ENCODE data around the gene CPNE5.
A peak's percentile ranks its signal among the peaks of the same experiment; 100 is the strongest.

Gene CPNE5

DNA sequence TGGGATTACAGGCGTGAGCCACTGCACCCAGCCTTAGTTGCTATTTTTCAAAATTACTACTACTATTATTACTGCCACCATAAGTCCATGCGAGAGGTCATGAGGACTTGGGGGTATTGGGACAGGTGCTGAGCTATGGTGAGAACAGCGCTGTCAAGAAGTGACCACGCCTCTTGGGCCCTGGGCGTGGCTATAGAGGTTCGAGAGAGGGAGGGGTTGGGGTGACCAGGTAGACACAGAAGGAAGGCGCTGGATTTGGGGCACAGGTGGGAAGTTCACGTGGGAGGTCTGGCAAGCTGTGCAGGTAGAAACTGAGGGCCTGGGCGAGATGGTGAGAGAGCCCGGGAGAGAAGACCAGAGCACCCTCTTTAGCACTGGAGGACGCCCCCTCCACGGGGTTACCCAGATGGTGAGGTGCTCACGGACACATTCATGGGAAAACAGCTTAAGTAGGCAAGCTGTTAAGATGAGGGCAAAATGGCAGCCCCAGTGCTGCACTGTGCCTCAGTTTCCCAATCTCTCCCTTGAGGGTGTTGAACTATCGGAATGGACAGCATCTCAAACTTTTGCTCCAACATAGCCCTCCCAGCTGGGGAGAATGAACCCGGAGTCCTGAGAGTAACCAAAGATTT, 80.6 kb downstream of the CPNE5 start:
- no peak for DNase-seq

DNA sequence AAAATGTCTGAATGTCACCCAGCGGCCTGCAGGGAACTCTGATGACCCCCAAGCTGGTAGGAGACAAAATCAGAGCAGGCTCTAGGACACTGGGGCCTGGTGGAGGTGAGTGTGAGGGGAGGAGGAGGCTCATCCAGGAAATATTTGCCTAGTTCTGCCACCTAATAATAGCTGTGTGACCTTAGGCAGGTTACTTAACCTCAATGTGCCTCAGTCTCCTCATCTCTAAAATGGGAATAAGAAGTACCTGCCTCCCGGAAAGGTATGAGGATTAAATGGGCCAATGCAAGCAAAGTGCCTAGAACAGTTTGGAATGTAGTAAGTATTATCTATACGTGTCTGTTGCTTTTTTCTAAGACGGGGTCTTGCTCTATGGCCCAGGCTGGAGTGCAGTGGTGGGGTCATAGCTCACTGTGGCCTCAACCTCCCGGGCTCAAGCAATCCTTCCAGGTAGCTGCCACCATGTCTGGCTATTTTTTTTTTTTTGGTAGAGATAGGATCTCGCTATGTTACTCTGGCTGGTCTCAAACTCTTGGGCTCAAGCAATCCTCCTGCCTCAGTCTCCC, 81.2 kb downstream of the CPNE5 start:
- no peak for DNase-seq

DNA sequence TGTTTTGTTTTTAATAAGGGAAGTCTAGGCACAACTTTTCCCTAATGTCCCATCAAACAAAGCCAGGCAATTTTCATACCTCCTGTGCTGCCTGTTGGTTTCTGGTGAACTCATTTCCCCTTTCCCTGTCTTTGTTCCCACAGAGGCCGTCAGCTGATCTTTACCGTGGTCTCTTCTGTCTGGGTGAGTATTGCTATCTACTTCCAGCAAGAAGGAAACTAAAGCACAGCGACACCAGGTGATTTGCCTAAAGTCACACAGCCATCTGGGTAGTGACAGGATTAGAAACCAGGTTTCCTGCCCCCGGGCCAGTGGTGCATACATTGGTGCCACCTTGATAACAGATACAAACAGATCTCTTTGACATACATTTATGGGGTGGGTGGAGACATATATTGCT, 82.0 kb downstream of the CPNE5 start:
- DNase-seq = peak; percentile 74

DNA sequence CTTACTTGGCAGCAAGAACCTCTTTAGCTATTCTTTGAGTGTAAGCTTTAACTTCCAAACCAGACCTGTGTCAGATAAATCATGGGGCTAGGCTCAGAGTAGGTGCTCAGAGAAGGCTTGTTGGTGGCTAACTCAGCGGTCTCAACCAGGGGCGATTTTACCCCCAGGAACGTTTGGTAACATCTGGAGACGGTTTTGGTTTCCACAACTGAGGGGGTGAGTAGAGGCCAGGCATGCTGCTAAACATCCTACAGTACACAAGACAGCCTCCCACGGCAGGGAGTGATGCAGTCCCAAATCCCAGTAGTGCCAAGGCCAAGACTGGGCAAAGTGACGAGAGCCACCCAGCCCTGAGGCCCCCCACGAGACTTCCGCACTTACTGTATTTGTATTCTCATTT, 82.5 kb downstream of the CPNE5 start:
- peak; percentile 57 for DNase-seq

DNA sequence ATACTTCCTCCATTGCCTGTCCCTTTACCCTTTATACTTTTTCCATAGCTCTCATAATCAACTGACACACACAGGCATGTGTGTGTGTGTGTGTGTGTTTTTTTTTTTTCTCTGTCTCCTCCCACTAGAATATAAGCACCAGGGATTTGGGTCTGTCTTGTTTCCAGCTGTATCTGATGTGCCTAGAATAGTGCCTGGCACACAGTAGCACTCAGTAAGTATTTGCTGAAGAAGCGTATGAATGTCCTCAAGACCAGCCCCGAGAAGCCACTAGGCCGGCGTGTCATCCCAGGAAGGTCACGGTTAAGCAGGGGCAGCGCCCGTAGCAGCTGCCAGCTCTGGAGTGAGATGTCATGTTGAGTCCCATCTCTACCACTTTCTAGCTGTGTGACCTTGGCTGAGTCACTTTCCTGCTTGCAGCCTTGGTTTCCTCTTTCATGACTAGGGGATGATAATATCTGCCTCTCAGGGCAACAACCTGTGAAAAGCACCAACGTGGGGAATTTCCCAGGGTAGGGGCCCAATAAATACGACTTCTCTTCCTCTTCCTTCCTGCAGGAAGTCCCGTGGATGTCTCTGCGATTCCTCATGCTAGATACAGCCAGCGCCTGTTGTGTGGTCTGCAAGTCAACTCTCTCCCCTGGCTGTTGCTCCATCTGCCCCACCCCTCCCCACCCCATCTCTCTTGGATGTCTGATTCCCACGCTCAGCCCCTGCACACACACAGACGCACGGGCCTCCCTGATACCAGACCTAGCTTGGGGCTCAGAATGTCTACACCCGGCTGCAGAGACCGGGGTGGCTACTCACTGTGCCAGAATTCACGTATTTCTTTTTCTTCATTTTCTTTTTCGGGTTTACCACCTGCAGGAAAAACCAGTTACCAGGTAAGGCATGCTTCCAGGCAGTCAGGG, 83.6 kb downstream of the CPNE5 start:
- DNase-seq = peak; percentile 97

DNA sequence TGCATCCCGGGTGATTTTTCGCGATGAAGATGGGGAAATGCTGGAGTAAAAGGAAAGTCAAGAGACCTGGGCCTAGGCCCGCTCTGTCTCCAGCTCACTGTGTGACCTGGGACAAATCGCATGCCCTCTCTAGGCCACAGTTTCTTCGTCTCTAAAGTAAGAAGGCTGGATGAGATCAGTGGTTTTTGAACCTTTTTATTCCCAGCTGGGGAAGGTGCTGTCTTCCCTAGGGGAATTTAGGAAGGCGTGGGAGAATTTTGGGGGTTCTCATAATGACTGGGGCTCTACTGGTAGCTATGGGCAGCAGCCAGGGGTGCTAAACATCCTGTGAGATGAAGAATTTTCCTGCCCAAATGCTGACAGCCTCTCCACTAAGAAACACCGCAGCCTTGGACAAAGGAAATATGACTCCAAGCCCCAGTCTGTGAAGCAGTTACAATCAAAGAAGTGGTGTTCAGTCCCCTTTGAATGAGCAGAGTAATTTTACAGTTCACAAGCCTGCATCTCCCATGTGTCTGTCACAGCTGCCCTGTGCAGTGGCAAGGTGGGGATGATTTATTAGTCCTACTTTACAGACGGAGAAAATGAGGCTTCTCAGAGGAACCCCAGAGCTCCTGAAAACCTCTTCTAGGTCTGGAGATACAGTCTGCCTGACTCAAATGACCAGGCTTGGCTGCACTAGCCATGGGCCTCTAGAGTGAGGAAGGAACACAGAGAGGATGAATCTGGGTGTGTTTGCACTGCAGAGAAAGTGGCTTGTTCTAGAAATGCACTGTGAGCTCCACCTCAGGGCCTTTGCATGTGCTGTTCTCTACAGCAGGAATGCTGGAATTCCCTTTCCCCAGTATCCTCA, 84.4 kb downstream of the CPNE5 start:
- DNase-seq = no peak

DNA sequence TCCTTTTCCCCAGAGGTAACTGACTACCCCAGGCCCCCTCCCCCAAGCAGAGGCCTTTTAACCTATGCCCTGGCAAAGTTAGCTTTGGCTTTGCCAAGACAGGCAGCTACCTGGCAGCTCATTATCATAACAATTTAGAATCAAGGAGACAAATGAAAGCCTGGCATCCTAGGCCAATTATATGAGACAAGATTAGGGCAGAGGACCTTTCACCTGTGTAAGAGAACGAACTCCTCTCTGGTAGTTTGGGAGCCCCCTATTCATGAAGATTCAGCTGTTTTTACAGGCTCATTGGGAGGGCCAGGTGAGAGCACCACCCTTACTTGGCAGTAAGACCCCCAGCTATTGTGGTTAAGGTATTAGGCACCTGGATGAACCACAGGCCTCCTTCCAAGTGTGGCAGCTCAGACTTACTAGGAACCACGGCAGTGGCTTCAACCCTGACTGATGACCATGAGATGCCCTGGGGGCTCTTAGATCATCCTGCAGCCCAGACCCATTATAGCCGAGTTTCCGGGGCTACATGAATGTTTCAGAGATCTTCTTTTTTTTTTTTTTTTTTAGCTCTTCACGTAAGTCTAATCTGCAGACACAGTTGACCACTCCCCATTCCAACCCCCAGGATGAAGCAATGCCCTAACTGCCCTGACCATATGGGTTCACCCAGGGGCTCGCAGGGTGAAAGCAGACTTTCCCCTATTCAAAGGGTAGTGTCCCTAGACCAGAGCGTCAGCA, 85.4 kb downstream of the CPNE5 start:
- DNase-seq = peak; percentile 26

DNA sequence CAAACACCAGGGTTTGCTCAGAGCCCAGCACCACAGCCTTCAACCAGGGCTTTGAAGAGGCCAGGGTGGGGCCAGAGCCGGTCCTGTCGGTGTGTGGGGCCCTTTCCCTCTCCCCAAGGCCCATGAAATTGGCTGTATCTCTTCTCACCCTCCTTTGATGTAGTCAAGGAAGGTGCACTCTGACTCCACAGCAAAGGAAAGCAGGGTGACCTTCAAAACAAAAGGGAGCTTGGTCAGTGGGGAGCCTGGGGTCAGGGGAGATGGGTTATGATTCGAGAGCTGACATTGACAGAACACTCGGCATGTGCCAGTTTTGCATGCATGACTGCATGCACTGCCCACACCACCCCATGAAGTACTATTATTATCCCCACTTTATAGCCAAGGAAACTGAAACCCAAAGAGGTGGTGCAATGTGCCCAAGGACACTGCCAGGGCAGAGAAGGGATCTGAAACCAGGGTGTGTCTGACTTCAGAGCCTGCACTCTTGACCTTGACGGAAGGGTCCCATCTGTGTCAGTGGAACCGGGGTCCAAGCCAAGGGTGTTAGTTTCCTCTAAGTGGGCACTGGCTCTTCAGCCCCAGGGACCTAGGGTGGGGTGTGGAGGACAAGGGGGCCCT, 86.2 kb downstream of the CPNE5 start:
- DNase-seq = peak; percentile 97

DNA sequence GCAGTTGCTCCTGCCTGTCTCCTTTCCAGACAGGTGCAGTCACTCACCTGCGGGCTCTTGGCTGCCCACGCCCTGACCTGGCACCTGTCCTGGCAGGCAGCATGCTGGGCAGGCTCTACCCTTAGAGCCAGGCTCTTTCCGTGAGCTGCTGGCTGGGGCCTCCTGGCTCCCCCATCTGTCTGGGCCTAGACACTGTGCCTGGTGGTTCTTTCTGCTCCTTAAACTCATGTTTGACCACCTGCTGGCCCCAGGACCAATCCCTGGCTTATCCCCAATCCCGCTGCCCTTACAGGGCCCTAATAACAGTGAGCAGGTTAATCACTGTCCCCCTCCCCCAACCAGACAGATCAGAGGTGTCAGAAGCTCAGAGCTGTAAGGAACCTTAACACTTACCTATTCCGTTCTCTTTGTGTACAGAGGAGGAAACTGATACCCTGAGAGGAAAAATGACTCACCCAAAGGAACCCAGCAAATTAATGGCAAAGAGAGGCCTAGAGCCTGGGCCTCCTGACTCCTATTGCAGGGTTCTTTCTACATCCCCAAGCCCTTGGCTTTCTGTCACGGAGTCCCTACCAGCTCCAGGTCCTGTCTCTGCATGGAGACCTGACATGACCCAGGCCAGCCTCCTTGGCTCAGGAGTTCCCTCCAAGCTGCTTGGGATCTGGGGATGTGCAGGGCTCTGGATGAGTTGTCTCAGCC, 86.9 kb downstream of the CPNE5 start:
- peak; percentile 31 for DNase-seq

DNA sequence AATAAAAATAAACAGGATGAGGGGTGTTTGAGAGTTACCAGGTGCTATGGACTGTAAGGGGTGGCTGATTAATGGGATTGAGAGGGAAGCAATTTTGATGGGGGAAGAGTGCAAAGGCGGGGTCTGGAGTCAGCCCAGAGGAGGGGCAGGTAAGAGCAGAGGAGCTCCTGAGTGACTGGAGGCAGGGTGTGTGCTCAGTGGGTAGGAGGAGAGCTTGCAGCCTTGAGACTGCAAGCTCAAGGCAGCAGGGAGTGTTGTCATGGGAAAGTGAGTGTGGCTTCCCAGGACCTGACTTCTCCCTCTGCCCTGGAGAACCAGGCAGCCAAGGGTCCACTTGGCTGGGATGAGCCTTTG, 87.4 kb downstream of the CPNE5 start:
- DNase-seq = peak; percentile 28

DNA sequence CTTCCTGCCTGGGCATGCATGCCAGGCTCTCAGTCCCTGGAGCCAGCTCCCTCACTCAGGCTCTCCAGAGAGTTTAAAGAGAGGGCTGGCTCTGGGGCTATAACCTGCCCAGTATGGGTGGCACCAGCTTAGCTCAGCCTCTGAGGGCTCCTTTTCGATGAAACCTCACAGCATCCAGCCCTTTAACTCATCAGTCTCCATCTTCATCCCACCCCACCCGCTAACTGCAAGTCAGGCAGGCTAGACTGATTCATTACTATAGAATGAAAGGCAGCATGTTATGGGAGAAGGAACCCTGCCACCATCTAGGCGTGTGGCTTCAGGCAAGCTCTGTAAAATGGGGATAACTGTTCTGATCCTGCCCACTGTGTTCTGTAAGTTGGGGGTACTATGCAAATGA, 88.2 kb downstream of the CPNE5 start:
- DNase-seq = no peak

DNA sequence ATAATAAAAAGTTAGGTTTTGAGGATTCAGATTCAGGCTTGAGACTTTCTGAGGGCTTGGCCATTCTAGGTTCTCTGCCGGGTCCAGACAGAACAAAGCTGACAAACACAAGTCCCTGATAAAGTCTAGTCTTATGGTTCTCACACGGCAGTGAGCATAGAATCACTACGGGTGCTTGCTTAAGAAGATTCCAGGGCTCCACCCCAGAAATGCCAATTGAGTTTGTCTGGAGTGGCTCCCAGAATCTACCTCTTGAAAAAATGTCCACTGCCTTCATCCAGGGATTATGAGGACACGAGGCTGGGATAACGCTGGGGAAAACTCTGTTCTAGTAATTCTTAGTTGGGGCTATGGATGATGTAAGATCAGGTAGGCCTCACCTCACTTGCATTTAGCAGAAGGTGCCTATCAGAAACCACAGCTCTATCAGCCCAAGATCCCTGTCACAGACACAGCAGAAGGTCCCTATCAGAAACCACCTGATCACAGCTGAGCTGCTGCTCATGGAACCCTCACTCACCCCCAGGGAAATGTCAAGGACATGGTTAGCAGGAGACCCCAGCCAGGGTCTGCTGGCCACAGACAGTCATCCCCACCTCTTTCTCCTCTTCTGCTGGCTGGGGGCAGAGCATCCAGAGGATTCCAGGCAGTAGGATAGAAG, 89.3 kb downstream of the CPNE5 start:
- no peak for DNase-seq

DNA sequence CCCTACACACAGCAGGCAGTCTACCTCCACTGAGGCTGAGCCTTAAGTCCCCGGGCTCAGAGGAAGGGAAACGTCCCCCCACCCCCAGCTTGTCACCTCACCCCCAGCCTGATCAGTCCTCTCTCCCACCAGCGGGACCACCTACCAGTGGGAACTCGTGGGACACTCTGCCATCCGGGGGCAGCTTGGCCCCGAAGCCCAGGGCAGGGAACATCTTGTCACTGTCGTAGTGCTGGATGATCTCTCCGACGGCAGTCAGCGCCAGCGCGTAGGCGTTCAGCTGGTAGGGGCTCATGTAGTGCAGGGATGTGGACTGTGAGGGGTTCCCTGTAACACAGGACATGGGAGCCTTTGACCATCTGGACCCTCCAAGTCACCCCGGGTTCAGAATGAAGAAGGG, 93.0 kb downstream of the CPNE5 start:
- no peak for DNase-seq

DNA sequence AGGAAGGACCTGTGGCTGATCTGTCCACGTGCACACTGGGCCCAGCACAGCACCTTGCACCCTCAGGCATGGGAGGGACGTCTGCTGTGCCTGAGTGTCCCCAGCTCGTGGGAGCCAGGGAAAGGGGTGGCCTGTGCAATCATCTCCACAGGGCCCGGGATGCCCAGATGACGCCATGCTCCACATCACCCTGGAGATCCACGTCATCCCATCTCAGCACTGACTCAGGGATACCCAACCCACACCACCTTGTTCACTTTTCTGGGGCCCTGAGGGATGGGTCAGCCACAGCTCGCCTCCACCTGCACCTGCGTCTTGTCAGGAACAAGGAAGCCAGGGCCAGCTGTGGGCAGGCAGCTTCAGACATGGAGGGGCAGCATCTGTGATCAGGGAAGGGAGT, 93.4 kb downstream of the CPNE5 start:
- DNase-seq = no peak

DNA sequence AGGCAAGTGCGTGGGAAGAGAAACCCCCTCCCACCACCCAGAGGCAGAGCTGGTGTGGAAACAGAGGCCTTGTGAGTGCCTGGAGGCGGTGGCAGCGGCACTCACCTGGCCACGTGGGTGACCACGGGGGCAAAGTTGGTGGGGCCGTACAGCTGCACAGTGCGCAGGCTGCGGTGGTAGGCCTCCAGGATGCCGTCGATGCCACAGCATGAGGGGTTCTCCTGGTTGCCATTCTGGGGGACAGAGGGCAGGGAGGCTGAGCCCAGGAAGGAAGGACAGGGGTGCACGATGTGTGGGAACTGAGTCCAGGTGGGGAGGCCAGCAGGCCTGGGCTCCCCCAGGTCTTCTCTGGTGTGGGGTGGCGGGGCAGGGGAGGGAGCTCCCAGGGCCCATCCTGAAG, 94.0 kb downstream of the CPNE5 start:
- DNase-seq = no peak

DNA sequence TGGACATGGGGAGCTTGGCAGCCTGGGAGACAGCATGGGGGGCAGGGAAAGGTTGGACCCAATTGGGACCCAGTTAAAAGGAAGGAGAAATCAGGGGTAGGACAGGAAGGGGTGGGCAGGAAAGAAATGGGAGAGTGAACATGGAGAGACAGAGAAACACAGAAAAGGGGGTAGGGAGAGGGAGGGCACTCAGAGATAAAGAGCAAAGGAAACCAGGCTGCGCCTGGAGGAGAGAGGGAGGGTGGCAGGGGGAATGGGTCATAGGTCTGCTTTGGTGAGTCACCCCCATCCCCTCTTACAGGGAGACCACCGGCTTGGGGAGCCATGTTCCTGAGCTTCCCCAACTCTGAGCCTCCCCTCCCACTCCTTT, 95.0 kb downstream of the CPNE5 start:
- no peak for DNase-seq

DNA sequence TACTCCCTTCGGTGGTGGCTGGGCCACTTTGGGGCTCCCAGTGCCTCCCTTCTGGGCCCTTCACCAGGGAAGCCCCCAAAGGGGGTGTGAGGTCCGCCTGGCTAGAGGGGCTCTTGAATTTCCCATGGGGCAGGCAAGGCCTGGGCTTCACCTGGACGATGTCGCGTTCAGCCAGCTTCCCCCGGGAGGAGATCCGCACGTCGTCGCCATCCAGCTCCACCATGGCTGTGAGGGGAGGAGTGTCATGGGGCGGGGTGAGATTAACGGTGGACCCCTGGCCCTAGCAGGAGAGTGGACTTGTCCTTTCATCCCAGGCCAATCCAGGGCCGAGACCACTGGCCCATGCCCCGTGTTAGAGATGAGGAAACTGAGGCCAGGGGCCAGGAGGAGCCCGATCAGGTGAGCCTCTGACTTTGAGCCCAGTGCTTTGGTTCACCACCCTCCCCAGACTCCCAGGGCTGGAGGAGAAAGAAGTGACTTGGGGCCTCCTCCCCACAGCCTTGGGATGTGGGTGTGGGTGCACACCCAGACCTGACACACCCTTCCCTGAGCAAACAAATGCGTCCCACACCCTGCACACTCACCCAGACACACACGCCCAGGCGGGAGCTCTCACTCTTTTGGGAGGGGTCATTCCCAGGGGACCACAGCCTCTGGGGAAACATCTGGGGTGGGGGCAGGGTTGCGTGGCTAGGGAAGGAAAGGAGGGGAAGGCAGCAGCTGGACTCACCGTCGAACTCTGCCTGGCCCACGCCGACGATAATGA, 95.5 kb downstream of the CPNE5 start:
- DNase-seq = no peak

DNA sequence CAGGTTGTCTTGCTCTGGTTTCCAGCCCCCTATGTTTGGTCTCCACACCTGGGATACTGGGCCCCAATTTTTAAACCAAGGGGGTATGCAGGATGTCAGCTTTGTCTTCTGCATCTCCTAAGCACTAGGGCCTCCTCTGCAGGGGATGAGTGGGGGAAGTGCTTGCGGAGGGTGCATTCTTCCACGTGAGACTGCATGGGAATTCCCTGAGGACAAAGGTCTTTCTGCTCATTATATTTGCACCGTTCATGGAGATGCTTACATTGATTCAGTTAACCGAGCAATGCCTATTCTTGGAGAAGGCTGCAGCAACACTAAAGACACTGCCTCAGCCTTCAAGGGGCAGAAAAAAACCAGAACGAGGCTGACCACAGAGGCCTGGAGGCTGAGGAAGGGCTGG, 96.2 kb downstream of the CPNE5 start:
- DNase-seq = no peak

DNA sequence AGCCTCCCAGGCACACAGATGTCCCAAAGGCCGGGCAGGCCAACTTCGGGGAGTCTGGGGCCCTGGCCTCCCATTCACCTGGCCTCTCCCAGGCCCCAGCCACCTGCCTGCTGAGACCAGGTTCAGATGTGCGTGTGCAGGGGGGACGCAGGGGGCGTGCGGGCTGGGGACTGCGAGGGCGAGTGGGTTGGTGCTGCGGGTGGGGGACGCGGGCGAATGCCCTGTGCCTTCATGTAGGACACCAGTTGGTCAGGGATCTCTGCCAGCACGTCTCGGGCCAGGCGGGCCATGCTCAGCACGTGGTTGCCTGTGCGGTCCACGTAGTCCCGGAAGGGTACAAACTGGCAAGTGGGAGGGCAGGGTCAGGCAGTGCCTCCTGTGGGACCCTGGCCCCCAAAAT, 97.1 kb downstream of the CPNE5 start:
- DNase-seq = no peak

DNA sequence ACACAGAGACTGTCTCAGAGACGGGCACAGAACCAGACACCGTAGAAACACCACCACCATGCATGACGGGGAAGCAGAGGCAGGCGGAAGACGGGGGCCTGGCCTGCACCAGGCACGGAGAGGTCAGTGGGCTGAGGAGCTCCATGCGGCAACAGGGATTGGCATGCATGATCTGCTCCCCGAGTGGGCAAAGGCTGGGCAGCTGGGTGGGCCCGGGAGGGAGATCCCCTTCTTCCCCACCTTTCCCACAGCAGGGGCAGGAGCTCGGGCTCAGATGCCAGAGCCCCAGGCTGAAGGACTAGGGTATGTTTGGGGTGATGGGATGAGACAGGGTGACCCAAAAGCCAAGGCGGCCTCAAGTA, 98.4 kb downstream of the CPNE5 start:
- no peak for DNase-seq

Data from inflammatory macrophage treated with lipopolysaccharide for 4 hours (primary cell).